HG02840 (cell line): Measurements from ENCODE around the gene NFX1.

Experiments used
- ATAC-seq: cut with Tn5 transposase; IDR thresholded peaks from one replicate; pipeline ENCODE4 v1.9.1; 2021; ENCODE audit warnings: mild to moderate bottlenecking, moderate library complexity, moderate number of reproducible peaks; ENCODE audit not compliant: unreplicated experiment, low FRiP score

The NFX1 gene

GRCh38 chr9:33265211-33265865 is 25.0 kb upstream of the NFX1 start:
- no peak for ATAC-seq

GRCh38 chr9:33267151-33267767 is 23.1 kb upstream of the NFX1 start:
- no peak for ATAC-seq

GRCh38 chr9:33270146-33270545 is 20.2 kb upstream of the NFX1 start:
- no peak for ATAC-seq

GRCh38 chr9:33272061-33272460 is 18.3 kb upstream of the NFX1 start:
- ATAC-seq, result no peak

- ATAC-seq, result no peak
Observed at GRCh38 chr9:33273266-33273971, 16.9 kb upstream of the NFX1 start.

- ATAC-seq, result no peak
Observed at GRCh38 chr9:33273972-33274328, 16.4 kb upstream of the NFX1 start.

GRCh38 chr9:33277484-33277883 is 12.8 kb upstream of the NFX1 start:
- ATAC-seq, result no peak

- no peak for ATAC-seq
Observed at GRCh38 chr9:33285502-33285901, 4.8 kb upstream of the NFX1 start.

GRCh38 chr9:33287087-33287490 is 3.2 kb upstream of the NFX1 start:
- ATAC-seq, result no peak

GRCh38 chr9:33288235-33288634 is 2.1 kb upstream of the NFX1 start:
- no peak for ATAC-seq

GRCh38 chr9:33288828-33289483 is 1.4 kb upstream of the NFX1 start:
- ATAC-seq, result no peak

GRCh38 chr9:33289496-33289895 is 820 bp upstream of the NFX1 start:
- ATAC-seq, result no peak

GRCh38 chr9:33289936-33290246 is 425 bp upstream of the NFX1 start:
- no peak for ATAC-seq

GRCh38 chr9:33291031-33291397 is 698 bp downstream of the NFX1 start:
- peak; percentile 4 for ATAC-seq

GRCh38 chr9:33291901-33292300 is 1.6 kb downstream of the NFX1 start:
- ATAC-seq, result no peak

GRCh38 chr9:33293782-33294181 is 3.5 kb downstream of the NFX1 start:
- ATAC-seq, result no peak

- ATAC-seq, result no peak
Observed at GRCh38 chr9:33294670-33295432, 4.5 kb downstream of the NFX1 start.

- peak; percentile 30 for ATAC-seq
Observed at GRCh38 chr9:33295571-33295970, 5.3 kb downstream of the NFX1 start.

- ATAC-seq, result peak; percentile 87
Observed at GRCh38 chr9:33297432-33297831, 7.1 kb downstream of the NFX1 start.

- ATAC-seq, result no peak
Observed at GRCh38 chr9:33300546-33300945, 10.2 kb downstream of the NFX1 start.

GRCh38 chr9:33304362-33304761 is 14.0 kb downstream of the NFX1 start:
- ATAC-seq, result no peak
